Immature natural killer cell (primary cell): Measurements from ENCODE around the gene C3orf80. TPM values are rescaled to one million over a fixed set of nuclear protein-coding genes. Genes with fewer than 3 reads are reported as not detected.
"Not testable (repeated sequence)": the region's sequence is repeated elsewhere in the genome, so short reads cannot be mapped to it uniquely, and the experiment has no call there.

Source experiments
- DNase-seq, 3 donors: peaks; one replicate each; pipeline ENCODE4 v3.0.0; 2022; ENCODE audit warnings: mixed read lengths in 1 of 3
- H3K27ac Mint-ChIP-seq, 6 donors: one replicate each; pipeline ENCODE4 v1.8.0; 2020; ENCODE audit warnings: mixed read lengths in 6 of 6, mild to moderate bottlenecking in 5 of 6, inconsistent platforms in 4 of 6, moderate library complexity in 3 of 6
- H3K27me3 Mint-ChIP-seq, 3 donors: one replicate each; pipeline ENCODE4 v1.8.0; 2020 to 2021; ENCODE audit warnings: low read depth in 3 of 3, mild to moderate bottlenecking in 3 of 3, mixed read lengths in 3 of 3, moderate library complexity in 3 of 3, inconsistent platforms in 1 of 3
- H3K36me3 Mint-ChIP-seq, 3 donors: one replicate each; pipeline ENCODE4 v1.8.0; 2020; ENCODE audit warnings: mixed read lengths in 3 of 3, inconsistent platforms in 2 of 3, mild to moderate bottlenecking in 2 of 3
- H3K4me1 Mint-ChIP-seq, 2 donors: one replicate each; pipeline ENCODE4 v1.8.0; 2020; ENCODE audit warnings: inconsistent platforms in 2 of 2, mild to moderate bottlenecking in 2 of 2, mixed read lengths in 2 of 2, moderate library complexity in 1 of 2
- H3K4me3 Mint-ChIP-seq, 5 donors: one replicate each; pipeline ENCODE4 v1.8.0; 2020; ENCODE audit warnings: mild to moderate bottlenecking in 5 of 5, mixed read lengths in 5 of 5, inconsistent platforms in 3 of 5, moderate library complexity in 3 of 5
- H3K9me3 Mint-ChIP-seq, 6 donors: one replicate each; pipeline ENCODE4 v1.8.0; 2020; ENCODE audit warnings: mild to moderate bottlenecking in 6 of 6, mixed read lengths in 6 of 6, inconsistent platforms in 4 of 6, moderate library complexity in 3 of 6
- polyA plus RNA-seq, 3 donors: library from polyadenylated mRNA; unstranded; fragments of 300-500 nt; fragmentation: Illumina TruSeq; gene quantifications; one replicate each; pipeline ENCODE4 v1.2.3, GENCODE V29; 2021

C3orf80 gene
- polyA plus RNA-seq, 3 donors from 2014 or later: not detected

DNA sequence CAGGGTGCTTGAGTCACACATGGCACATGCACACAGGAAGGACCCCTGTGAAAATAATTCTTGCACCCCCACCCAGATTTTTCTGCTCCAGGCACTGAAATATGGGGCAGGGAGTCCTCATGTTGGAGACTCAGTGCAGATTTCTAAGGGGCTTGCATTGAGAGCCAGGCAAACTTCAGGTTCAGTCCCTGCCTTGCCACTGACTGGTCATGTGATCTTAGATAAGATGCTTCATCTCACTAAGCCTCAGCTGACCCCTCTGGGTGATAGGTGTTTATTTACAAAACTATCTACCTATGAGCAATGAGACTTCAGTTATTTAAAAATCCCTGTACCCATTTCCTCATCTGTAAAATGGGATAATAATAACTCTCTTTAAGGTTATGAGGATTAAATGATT, 30.1 kb upstream of the C3orf80 start:
- Mint-ChIP-seq H3K4me3 (no peak overlapping the region), H3K4me1 (no peaks in the 10 kb centered on the region), H3K9me3 (no peaks in the 10 kb centered on the region), H3K27ac (no peak overlapping the region), H3K27me3 (peaks cover 0 to 2% (median 0%) of the 10 kb centered on the region in 3 donors), H3K36me3 (no peaks in the 10 kb centered on the region)
- no peak for DNase-seq

DNA sequence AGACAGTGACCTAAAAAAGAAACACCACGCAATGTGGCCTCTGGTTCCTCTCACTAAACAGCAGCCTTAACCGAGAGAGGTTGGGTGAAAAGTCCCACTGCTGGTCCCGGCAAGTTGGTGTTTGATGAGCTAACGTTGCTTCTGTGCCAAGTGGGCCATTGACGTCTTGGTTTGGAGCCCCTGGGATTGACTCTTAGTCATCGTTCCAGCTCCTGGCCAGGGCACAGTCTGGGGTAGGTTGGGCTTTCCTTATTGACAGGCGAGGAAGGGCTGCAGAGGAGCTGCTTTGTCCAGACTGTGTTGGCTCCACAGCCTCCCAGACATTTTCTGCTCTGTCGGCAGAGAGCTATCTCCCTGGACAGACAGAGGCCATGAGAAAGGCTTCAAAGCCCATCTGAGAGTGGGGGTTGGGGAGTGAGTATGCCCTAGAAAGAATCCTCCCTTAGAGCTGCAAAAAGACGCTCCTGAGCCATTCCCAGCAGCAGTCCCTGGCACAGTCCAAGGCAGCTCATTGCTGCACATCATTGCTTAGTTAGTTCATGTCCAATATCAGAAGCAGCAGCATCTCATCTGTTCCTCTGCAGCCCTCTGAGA, 28.6 kb upstream of the C3orf80 start:
- H3K36me3 Mint-ChIP-seq: no peaks in the 10 kb centered on the region
- no peak overlapping the region for H3K4me3 Mint-ChIP-seq
- H3K9me3 Mint-ChIP-seq: no peaks in the 10 kb centered on the region
- H3K27ac Mint-ChIP-seq: no peak overlapping the region
- DNase-seq: no peak
- no peaks in the 10 kb centered on the region for H3K4me1 Mint-ChIP-seq
- peaks cover 0 to 2% (median 0%) of the 10 kb centered on the region in 3 donors for H3K27me3 Mint-ChIP-seq

DNA sequence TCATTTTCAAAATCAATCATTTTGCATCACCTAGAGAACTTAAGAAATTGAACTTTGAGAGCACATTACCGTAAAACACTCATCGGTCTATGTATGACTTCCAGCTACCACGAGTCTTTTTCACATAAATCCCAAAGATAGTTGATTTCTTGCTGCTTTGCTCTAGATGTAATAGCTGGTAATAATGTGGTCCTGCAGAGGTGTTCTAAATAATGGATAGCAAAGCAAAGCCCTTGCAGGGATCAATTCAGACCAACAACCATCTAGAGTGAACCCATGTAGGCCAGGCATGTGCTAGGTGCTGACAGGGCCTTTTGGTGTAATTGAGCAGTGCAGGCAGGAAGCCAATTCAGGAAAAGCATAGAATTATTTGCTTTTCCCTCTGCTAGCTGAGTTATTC, 26.1 kb upstream of the C3orf80 start:
- Mint-ChIP-seq H3K9me3 (no peaks in the 10 kb centered on the region), H3K27ac (no peak overlapping the region)

DNA sequence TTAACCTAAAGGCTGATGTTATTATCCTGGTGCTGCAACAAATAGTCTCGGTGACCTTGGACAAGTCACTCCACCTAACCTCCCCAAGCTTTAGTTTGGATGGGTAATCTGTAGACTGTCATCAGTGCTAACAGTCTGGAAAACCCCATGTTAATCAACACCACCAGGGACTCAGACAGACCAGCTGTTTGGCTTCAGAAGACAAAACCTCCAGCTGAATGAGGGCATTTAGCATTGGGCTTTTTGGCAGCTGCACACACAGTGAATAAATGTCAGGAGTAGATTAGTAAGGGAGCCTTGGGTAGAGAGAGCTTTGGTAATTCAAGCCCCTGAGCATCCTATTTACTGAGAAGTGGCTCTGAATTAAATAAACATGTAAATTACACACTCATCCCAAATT, 24.9 kb upstream of the C3orf80 start:
- H3K9me3 Mint-ChIP-seq: no peaks in the 10 kb centered on the region
- H3K27ac Mint-ChIP-seq: no peak overlapping the region
- H3K4me3 Mint-ChIP-seq: no peak overlapping the region
- DNase-seq: no peak
- H3K4me1 Mint-ChIP-seq: no peaks in the 10 kb centered on the region
- no peaks in the 10 kb centered on the region for H3K36me3 Mint-ChIP-seq
- H3K27me3 Mint-ChIP-seq: peaks cover 0 to 2% (median 2%) of the 10 kb centered on the region in 3 donors

More for the DNA sequence above, 26.1 kb upstream of the C3orf80 start:
- H3K27me3 Mint-ChIP-seq: peaks cover 0 to 2% (median 2%) of the 10 kb centered on the region in 3 donors
- H3K36me3 Mint-ChIP-seq: no peaks in the 10 kb centered on the region
- no peak for DNase-seq
- no peaks in the 10 kb centered on the region for H3K4me1 Mint-ChIP-seq
- no peak overlapping the region for H3K4me3 Mint-ChIP-seq

DNA sequence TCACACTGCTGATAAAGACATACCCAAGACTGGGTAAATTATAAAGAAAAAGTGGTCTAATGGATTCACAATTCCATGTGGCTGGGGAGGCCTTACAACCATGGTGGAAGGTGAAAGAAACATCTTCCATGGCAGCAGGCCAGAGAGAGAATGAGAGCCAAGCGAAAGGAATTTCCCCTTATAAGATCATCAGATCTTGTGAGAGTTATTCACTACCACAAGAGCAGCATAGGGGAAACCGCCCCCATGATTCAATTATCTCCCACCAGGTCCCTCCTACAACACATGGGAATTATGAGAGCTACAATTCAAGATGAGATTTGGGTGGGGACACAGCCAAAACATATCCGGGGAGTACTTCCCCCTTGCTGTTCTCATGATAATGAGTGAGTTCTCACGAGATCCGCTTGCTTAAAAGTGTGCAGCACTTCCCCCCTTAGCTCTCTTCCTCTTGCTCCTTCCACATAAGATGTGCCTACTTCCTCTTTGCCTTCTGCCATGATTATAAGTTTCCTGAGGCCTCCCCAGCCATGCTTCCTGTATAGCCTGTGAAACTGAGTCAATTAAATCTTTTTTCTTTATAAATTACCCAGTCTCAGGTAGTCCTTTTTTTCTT, 20.7 kb upstream of the C3orf80 start:
- H3K36me3 Mint-ChIP-seq, H3K9me3 Mint-ChIP-seq: not testable (repeated sequence)

DNA sequence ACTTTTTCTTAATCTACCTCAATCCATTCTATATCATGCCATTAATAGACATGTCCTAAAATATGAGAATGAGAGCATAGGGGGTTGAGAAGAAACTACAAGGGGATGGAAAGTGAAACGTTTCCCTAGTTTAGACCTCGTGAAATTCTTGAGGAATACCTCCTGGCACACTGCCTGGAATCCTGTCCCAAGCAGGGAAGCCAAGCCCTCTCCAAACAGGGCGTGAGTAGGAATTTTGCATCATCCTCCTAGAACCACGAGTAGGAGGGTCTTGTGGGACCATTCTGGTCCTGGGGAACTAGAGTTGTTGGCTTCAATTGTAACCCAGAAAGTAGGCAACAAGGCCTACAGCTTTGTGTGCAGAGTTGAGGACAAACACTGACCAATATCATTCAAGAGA, 19.6 kb upstream of the C3orf80 start:
- no peaks in the 10 kb centered on the region for H3K4me1 Mint-ChIP-seq
- no peaks in the 10 kb centered on the region for H3K36me3 Mint-ChIP-seq
- H3K27ac Mint-ChIP-seq: no peak overlapping the region
- H3K27me3 Mint-ChIP-seq: peaks cover 0 to 8% (median 0%) of the 10 kb centered on the region in 3 donors
- H3K9me3 Mint-ChIP-seq: no peaks in the 10 kb centered on the region
- H3K4me3 Mint-ChIP-seq: no peak overlapping the region
- no peak for DNase-seq

More for the DNA sequence above, 20.7 kb upstream of the C3orf80 start:
- not testable (repeated sequence) for DNase-seq, H3K4me3 Mint-ChIP-seq, H3K4me1 Mint-ChIP-seq, H3K27me3 Mint-ChIP-seq, H3K27ac Mint-ChIP-seq

DNA sequence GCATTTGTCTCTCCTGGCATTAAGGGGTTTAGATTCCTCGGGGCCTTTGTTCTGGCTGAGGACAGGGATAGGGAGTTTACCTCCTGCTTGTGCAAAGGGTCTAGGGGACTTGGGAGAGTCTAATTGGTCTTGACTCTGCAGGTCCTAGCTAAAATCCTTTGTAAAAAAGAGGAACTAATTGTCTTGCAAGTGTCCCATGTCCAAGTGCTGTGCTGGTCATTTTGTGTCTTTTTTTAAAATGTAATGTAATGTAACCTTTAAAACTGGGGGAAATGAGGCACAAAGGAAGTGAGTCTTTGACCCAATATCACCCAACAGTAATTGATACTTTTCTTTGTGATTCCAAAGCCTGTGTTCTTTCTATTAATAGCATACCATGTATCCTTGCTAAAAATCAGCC, 14.9 kb upstream of the C3orf80 start:
- no peak for DNase-seq
- Mint-ChIP-seq H3K9me3 (no peaks in the 10 kb centered on the region), H3K27ac (no peak overlapping the region), H3K4me1 (no peaks in the 10 kb centered on the region), H3K4me3 (no peak overlapping the region), H3K36me3 (no peaks in the 10 kb centered on the region), H3K27me3 (peaks cover 0 to 11% (median 2%) of the 10 kb centered on the region in 3 donors)

DNA sequence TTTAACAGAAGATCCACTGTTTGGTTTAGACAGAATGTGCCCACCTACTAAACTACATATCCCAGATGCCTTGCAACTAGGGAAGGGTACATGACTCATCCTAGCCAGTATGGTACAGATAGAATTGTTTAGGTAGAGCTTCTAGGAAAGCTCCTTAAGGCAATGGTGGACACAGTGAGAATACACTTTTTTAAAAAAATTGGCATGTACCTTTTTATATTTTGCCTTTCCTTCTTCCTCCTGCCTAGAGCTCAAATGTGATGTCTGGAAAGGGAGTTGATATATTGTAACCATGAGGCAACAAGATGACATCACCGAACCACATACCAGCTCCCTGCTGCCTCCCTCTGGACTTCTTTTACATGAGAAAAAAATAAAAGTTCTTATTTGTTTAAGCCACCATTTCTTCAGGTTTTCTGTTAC, 14.4 kb upstream of the C3orf80 start:
- H3K27ac Mint-ChIP-seq: no peak overlapping the region
- H3K9me3 Mint-ChIP-seq: no peaks in the 10 kb centered on the region

DNA sequence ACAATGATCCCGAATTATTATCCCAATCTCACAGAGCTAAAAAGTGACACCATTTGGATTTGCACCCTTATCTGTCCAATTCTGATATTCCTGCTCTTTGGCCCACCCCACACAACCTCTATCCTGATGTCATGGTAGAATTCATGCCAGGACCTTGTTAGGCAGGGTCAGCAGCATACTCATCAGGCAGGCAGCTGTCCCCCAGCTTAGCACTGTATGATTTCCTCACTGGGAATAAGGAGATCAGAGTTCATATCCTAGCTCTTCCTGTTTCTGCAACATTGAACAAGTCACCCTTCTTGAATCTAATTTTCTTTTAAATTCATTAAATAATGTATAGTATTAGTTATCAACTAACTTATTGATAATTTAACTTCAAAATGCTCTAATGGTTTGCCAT, 12.0 kb upstream of the C3orf80 start:
- Mint-ChIP-seq H3K9me3 (no peaks in the 10 kb centered on the region), H3K27me3 (peaks cover 0 to 15% (median 2%) of the 10 kb centered on the region in 3 donors), H3K36me3 (no peaks in the 10 kb centered on the region), H3K4me3 (no peak overlapping the region), H3K27ac (no peak overlapping the region), H3K4me1 (no peaks in the 10 kb centered on the region)
- no peak for DNase-seq

More for the DNA sequence above, 14.4 kb upstream of the C3orf80 start:
- H3K4me3 Mint-ChIP-seq: no peak overlapping the region
- peaks cover 0 to 11% (median 2%) of the 10 kb centered on the region in 3 donors for H3K27me3 Mint-ChIP-seq
- H3K36me3 Mint-ChIP-seq: no peaks in the 10 kb centered on the region
- DNase-seq: no peak
- no peaks in the 10 kb centered on the region for H3K4me1 Mint-ChIP-seq

DNA sequence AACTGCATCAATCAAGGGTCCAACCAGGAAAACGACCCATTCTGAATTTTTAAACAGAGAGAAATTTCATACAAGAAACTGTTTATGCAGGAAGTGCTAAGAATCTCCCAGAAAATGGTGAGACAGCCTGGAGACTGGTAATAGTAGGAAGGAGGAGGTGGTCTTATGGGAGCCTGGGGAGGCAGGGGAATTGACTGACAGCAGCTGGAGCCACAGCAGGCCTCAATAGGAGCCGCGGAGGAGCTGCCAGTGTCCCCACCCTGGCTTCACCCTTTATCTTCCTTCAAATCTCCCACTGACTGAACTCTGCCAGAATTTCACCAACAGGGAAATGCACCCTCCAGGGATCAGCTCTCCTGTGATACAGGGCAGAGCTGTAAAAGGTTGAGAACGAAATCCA, 7.5 kb upstream of the C3orf80 start:
- H3K36me3 Mint-ChIP-seq: no peaks in the 10 kb centered on the region
- H3K4me3 Mint-ChIP-seq: no peak overlapping the region
- no peak for DNase-seq
- H3K9me3 Mint-ChIP-seq: no peaks in the 10 kb centered on the region
- no peaks in the 10 kb centered on the region for H3K4me1 Mint-ChIP-seq
- H3K27me3 Mint-ChIP-seq: peaks cover 12 to 22% (median 13%) of the 10 kb centered on the region in 3 donors
- no peak overlapping the region for H3K27ac Mint-ChIP-seq

DNA sequence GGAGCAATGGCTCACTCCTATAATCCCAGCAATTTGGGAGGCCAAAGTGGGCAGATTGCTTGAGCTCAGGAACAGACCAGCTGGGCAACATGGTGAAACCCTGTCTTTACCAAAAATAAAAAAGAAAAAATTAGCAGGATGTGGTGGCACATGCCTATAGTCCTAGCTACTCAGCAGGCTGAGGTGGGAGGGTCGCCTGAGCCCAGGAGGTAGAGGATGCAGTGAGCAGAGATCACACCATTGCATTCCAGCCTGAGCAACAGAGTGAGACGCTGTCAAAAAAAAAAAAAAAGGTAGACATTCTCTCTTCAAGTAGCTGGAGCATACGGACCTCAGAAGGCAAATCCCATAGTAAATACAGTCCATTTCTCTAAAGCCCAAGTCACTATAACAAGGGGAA, 7.1 kb upstream of the C3orf80 start:
- Mint-ChIP-seq H3K4me3 (no peak overlapping the region), H3K9me3 (no peaks in the 10 kb centered on the region), H3K27ac (no peak overlapping the region), H3K27me3 (peaks cover 12 to 25% (median 17%) of the 10 kb centered on the region in 3 donors), H3K36me3 (no peaks in the 10 kb centered on the region), H3K4me1 (no peaks in the 10 kb centered on the region)
- DNase-seq: no peak

DNA sequence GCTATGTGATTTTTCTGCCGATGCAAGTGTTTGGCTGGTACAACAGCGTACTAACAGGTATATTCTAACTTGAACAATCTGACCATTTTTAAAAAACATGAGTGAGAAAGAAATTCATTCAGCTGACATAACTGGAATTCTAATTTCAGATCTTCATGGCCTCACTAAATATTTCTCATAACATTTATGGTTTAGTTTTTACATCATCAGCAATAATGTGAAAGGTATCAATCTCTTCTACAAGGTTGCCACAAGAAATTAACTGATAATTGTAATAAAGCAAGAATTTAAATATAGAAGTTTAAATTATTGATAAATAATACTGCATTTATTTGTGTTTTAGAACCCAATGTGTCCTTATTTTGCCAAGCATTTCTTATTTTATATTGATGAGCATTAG, 5.2 kb upstream of the C3orf80 start:
- Mint-ChIP-seq H3K4me3 (no peak overlapping the region), H3K4me1 (peaks cover 5 to 8% of the 10 kb centered on the region in 2 donors), H3K27ac (no peak overlapping the region), H3K27me3 (peaks cover 21 to 37% (median 24%) of the 10 kb centered on the region in 3 donors), H3K9me3 (no peaks in the 10 kb centered on the region), H3K36me3 (no peaks in the 10 kb centered on the region)
- no peak for DNase-seq

DNA sequence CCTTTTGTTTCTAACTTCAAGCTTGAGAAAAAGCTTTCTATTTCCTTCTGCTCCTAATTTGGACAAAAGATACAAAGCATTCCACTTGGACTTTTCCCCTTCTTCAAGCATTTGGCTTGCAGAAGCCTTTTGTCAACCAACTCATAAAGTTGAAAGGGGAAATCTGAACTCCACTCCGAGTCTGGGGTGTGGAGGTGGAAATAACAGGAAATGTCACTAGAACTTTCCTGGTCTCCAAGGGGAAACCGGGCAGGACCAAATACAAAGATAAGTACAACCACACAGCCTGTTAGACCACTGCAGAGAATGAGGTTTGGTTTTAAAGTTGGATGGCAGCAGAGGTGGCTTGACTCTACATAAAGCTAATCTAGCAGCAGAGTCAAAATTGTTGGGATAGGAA, 4.2 kb upstream of the C3orf80 start:
- Mint-ChIP-seq H3K4me1 (peaks cover 6 to 9% of the 10 kb centered on the region in 2 donors), H3K4me3 (no peak overlapping the region), H3K27me3 (peaks cover 22 to 34% (median 25%) of the 10 kb centered on the region in 3 donors), H3K9me3 (no peaks in the 10 kb centered on the region), H3K36me3 (no peaks in the 10 kb centered on the region), H3K27ac (no peak overlapping the region)
- no peak for DNase-seq

DNA sequence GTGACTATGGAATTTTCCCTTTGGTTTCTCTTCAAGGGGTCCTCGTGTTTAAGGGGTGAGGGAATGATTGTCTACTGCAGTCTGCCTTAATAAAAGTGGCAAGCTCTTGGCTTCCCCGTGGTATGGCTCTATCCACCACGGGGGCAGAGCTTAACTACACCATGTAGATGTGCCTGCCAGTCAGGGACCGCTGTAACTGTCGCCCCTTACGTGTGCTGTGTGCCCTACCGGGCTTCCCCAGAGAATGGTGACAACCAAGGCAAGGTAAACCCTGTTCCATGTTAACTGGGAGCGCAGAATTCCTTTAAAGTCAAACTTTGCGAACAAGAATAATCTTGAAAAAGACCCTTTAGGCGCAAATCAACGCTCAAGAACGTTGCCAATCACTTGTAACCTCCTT, 966 bp upstream of the C3orf80 start:
- DNase-seq: no peak
- Mint-ChIP-seq H3K4me1 (peaks cover 13 to 16% of the 10 kb centered on the region in 2 donors), H3K27ac (no peak overlapping the region), H3K27me3 (peaks cover 19 to 33% (median 33%) of the 10 kb centered on the region in 3 donors), H3K36me3 (no peaks in the 10 kb centered on the region), H3K4me3 (peak overlapping the region; percentile 17 to 79 (median 71)), H3K9me3 (no peaks in the 10 kb centered on the region)

DNA sequence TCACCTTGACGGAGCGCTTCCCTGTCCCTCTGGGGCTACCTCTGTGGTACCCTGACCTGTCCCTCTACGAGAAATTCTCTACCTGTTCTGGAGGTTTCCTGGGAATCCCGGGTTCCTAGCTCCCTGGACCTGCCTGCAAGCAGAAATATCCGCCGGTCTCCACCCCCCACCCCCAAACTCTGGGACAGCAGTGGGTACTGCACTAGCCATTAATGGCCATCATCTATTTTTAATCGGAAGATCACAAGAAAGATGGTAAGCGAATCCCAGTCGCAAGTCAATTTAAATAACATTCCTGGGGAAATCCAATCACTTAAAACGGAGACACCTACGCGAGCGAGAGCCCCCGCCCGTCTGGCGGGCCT, 429 bp upstream of the C3orf80 start:
- peaks cover 13 to 16% of the 10 kb centered on the region in 2 donors for H3K4me1 Mint-ChIP-seq
- H3K4me3 Mint-ChIP-seq: peak overlapping the region; percentile 59 to 79 (median 73)
- no peaks in the 10 kb centered on the region for H3K36me3 Mint-ChIP-seq
- no peak overlapping the region for H3K27ac Mint-ChIP-seq
- H3K27me3 Mint-ChIP-seq: peaks cover 19 to 33% (median 31%) of the 10 kb centered on the region in 3 donors
- no peaks in the 10 kb centered on the region for H3K9me3 Mint-ChIP-seq
- no peak for DNase-seq
